Psoas muscle (tissue), 8 donors: ENCODE measurements around the gene TSSK3. TPM values are rescaled to one million over a fixed set of nuclear protein-coding genes. Genes with fewer than 3 reads are reported as not detected.

Experiments used
- ATAC-seq, 4 donors: fragments of 200-7000 bp; cut with Tn5 transposase; one replicate each; pipeline ENCODE4 v1.9.1; 2020; ENCODE audit warnings: moderate library complexity in 3 of 4, mild to moderate bottlenecking in 2 of 4
- DNase-seq, 2 donors: peaks; one replicate each; pipeline ENCODE4 v3.0.0-alpha.2; 2020
- H3K27ac ChIP-seq: fragments of 200-600 bp; one replicate; pipeline ENCODE4 v1.8.0; 2022
- H3K27me3 ChIP-seq, 3 donors: fragments of 200-600 bp in 1 of 3; one replicate each; pipeline versions ENCODE4 v1.6.1 to v1.8.0; 2013 to 2022; ENCODE audit warnings: low read length in 2 of 3, mild to moderate bottlenecking in 2 of 3, moderate library complexity in 1 of 3; ENCODE audit not compliant: insufficient read depth in 3 of 3
- H3K36me3 ChIP-seq, 2 donors: fragments of 200-600 bp in 1 of 2; one replicate each; pipeline versions ENCODE4 v1.6.1 to v1.8.0; 2013 to 2022; ENCODE audit warnings: low read depth in 1 of 2, mild to moderate bottlenecking in 1 of 2, moderate library complexity in 1 of 2; ENCODE audit not compliant: insufficient read depth in 1 of 2
- H3K4me1 ChIP-seq: fragments of 200-600 bp; one replicate; pipeline ENCODE4 v1.8.0; 2022
- H3K4me3 ChIP-seq: fragments of 200-600 bp; one replicate; pipeline ENCODE4 v1.8.0; 2022; ENCODE audit warnings: mild to moderate bottlenecking
- H3K9me3 ChIP-seq: fragments of 200-600 bp; one replicate; pipeline ENCODE4 v1.8.0; 2022
- CTCF ChIP-seq: fragments of 200-600 bp; IDR thresholded peaks from one replicate; pipeline ENCODE4 v1.8.0; 2022; ENCODE audit warnings: antibody characterized with exemption
- WGBS, 3 donors: extraction: QIAGEN DNeasy Blood & Tissue Kit; methylation state at CpG; one replicate each; pipeline versions ENCODE4 v1.1.6 to v1.1.7; 2013; 5-methylcytosine and 5-hydroxymethylcytosine counted together
- intact Hi-C, 2 donors: fragments of 100-400 bp; cut with DNase I; formaldehyde crosslinking; loops; one replicate each; pipeline versions ENCODE4 v1.11.0 to v1.14.2; 2022
- polyA plus RNA-seq, 3 donors: library from polyadenylated mRNA; stranded (reverse); fragments of 200-250 nt; gene quantifications; one replicate each; pipeline ENCODE4 v1.2.3, GENCODE V29; 2013
- total RNA-seq, 4 donors: library from RNA; stranded (reverse); fragmentation: NEBNext Ultra II Directional in 2 of 4; extraction: Animal tissue kit (Norgen Biotek cat#: 25700) in 2 of 4; gene quantifications; one replicate each; pipeline versions ENCODE4 v1.2.1 to v1.2.4, GENCODE V29; 2021 to 2023
- donor health status: healthy with polysubstance abuse.
- donor health status: DM: no; HTN: no; CAD: no; lungs with moderate emphysema.
- donor health status: Bipolar disorder and iron deficiency.
- donor health status: healthy.
- donor health status: DM: yes; HTN: yes; CAD: no.
- donor health status: DM: no; HTN: no; CAD: no.
- donor health status: DM: no; HTN: no; CAD: no.
- donor health status: DM: yes; HTN: yes; CAD: no.

Gene TSSK3
- total and polyA plus RNA-seq, 7 donors = 0.10 to 4.0 (median 0.80) TPM; not detected in 3

- Histone ChIP-seq H3K9me3 (no peaks in the 10 kb centered on the region), H3K4me3 (no peak overlapping the region), H3K36me3 (peaks cover 8 to 55% of the 10 kb centered on the region in 2 donors), H3K27me3 (no peaks in the 10 kb centered on the region), H3K4me1 (no peaks in the 10 kb centered on the region), H3K27ac (no peak overlapping the region)
- 68 to 84% (median 75%) methylated on average over 12 of the region's 12 CpGs for WGBS, 3 donors
- ATAC-seq (peak in 3 of 4 donors; percentile 27 to 61 (median 60)), DNase-seq (peak; percentile 39 to 78)
- no peak for TF ChIP-seq CTCF
- intact Hi-C loops = no loop called here
Observed at GRCh38 chr1:32363713-32364112, 1.4 kb downstream of the TSSK3 start.

- DNase-seq (no peak), ATAC-seq (no peak)
- no peak overlapping the region for H3K27ac ChIP-seq
- WGBS, 3 donors = 85 to 94% (median 85%) methylated on average over 5 of the region's 5 CpGs
- intact Hi-C loops = no loop called here
- no peaks in the 10 kb centered on the region for H3K9me3 ChIP-seq
- peaks cover 8 to 64% of the 10 kb centered on the region in 2 donors for H3K36me3 ChIP-seq
- no peaks in the 10 kb centered on the region for H3K27me3 ChIP-seq
- TF ChIP-seq CTCF = no peak
- H3K4me1 ChIP-seq = no peaks in the 10 kb centered on the region
- no peak overlapping the region for H3K4me3 ChIP-seq
Observed at GRCh38 chr1:32364836-32365235, 2.5 kb downstream of the TSSK3 start.

DNA sequence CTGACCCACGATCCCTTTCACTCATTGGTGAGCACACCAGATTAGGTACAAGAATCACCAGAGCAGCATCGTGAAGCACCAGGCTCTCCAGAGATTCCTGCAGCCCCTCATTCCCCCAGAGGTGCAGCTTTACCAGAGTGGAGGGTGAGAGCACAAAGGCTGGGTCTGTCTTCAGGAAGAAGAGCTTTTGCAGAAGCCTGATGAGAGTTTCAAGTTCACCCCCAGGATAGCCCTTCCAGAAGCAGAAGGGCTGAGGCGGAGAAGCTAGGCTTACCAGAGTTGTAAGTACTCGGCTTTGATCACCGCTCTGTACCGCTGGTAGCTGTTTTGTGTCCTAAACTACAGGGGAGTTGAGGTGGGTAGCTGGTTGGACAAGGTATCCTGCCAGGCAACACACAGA, 3.1 kb downstream of the TSSK3 start:
- WGBS, 3 donors = 87% methylated on average over 6 of the region's 6 CpGs
- intact Hi-C loops = no loop called here
- no peaks in the 10 kb centered on the region for H3K27me3 ChIP-seq
- no peak overlapping the region for H3K27ac ChIP-seq
- H3K4me3 ChIP-seq = no peak overlapping the region
- no peaks in the 10 kb centered on the region for H3K9me3 ChIP-seq
- H3K36me3 ChIP-seq = peaks cover 8 to 70% of the 10 kb centered on the region in 2 donors
- H3K4me1 ChIP-seq = no peaks in the 10 kb centered on the region
- TF ChIP-seq CTCF = no peak
- no peak for ATAC-seq
- no peak for DNase-seq

- no peak for DNase-seq
Observed at GRCh38 chr1:32367912-32368635, 5.7 kb downstream of the TSSK3 start.

More at GRCh38 chr1:32367912-32368635, 5.7 kb downstream of the TSSK3 start:
- H3K27me3 ChIP-seq = no peaks in the 10 kb centered on the region
- no peaks in the 10 kb centered on the region for H3K9me3 ChIP-seq
- 92 to 93% (median 93%) methylated on average over 7 of the region's 7 CpGs for WGBS, 3 donors
- no peak for ATAC-seq
- H3K4me1 ChIP-seq = no peaks in the 10 kb centered on the region
- H3K4me3 ChIP-seq = no peak overlapping the region
- H3K27ac ChIP-seq = no peak overlapping the region
- intact Hi-C loops = no loop called here
- peaks cover 8 to 91% of the 10 kb centered on the region in 2 donors for H3K36me3 ChIP-seq
- TF ChIP-seq CTCF = no peak
